Measurements from ENCODE around the gene ASIC4. TPM values are rescaled to one million over a fixed set of nuclear protein-coding genes. Genes with fewer than 3 reads are reported as not detected.

ASIC4 gene
- total and polyA plus RNA-seq, 9 of the 15 experiments (the other 6 are each of a cell fraction or from before 2014, with no cell fraction given) = 0.07 to 19.2 (median 4.8) TPM

- ChIA-PET CTCF (ENCODE audit: low intra/inter-chr PET ratio) (interaction anchor here (0.7 to 3.2 kb wide), 2 partner anchors 56 to 129 kb away, joined by 3 to 25 read pairs; no protein-coding TSS in a partner anchor), POLR2A (interaction anchor here (0.7 kb wide), 1 partner anchor 32 kb away, joined by 4 read pairs; no protein-coding TSS in a partner anchor)
- no TSS peak for BruUV-seq (replicated peaks)
- Histone ChIP-seq H3K4me3 (no peak overlapping the region), H3K27ac (ENCODE audit: extremely low read depth, low read depth, low read length) (no peak overlapping the region), H3K36me3 (ENCODE audit: control insufficient read depth, insufficient read depth, low read length) (peaks cover 47% of the 10 kb centered on the region; the same call in 2 of the 3 replicates), H3K4me2 (ENCODE audit: insufficient read depth, low read length) (no peak overlapping the region), H4K20me1 (replicated peaks; ENCODE audit: control insufficient read depth, insufficient read depth, low read length) (0 out of 2 replicates have a peak, but pooled peaks cover 3% of the 10 kb centered on the region), H3K4me1 (replicated peaks in 1 of 2; ENCODE audit: control insufficient read depth in 2 of 2, insufficient read depth in 2 of 2, low read length in 2 of 2) (peaks cover 33 to 52% of the 10 kb centered on the region in 2 experiments), H3K9ac (ENCODE audit: insufficient read depth in 1 of 2, low read depth in 2 of 2, low read length in 2 of 2) (peak overlapping the region in 1 of 2 experiments; percentile 45; a peak in 1 of 4 replicates), H3K79me2 (ENCODE audit: control insufficient read depth, insufficient read depth, low read length) (peaks cover 59% of the 10 kb centered on the region), H3K27me3 (ENCODE audit: control insufficient read depth in 2 of 2, insufficient read depth in 2 of 2, low read length in 2 of 2) (no peaks in the 10 kb centered on the region), H3K9me3 (replicated peaks; ENCODE audit: control insufficient read depth, insufficient read depth, low read depth, low read length) (no peaks in the 10 kb centered on the region), H3K9me1 (ENCODE audit: control insufficient read depth, insufficient read depth, low read length) (no peaks in the 10 kb centered on the region), H2AFZ (ENCODE audit: low read depth, low read length) (no peak overlapping the region)
- no peak for DNase-seq (ENCODE audit: extremely low read depth in 1 of 4, low spot score in 3 of 4)
- TF ChIP-seq POLR2G (IDR thresholded peaks at IDR 0.05; ENCODE audit: low read depth, low read length) (0 out of 2 replicates have a peak, but pooled peaks have one; percentile 21), CBX1 (IDR thresholded peaks at IDR 0.05; ENCODE audit: low read depth) (no peak), U2AF1 (optimal IDR thresholded peaks at IDR 0.05; ENCODE audit: low read depth, low read length) (no peak)
- no peak for FAIRE-seq
- intact Hi-C loops (cut with micrococcal nuclease) (loop anchor here (2.0 kb wide), 1 partner anchor 37 kb away; no protein-coding TSS in a partner anchor), in situ Hi-C loops (cut with MboI) (loop anchor here (5.0 kb wide), 1 partner anchor 125 kb away; no protein-coding TSS in a partner anchor)
- no peak for ATAC-seq
- WGBS (ENCODE audit: insufficient coverage, low coverage, missing lambda C conversion rate) = 88% methylated on average over 12 of the region's 20 CpGs
Measured at GRCh38 chr2:219531639-219532377, 17.5 kb downstream of the ASIC4 start.

DNA sequence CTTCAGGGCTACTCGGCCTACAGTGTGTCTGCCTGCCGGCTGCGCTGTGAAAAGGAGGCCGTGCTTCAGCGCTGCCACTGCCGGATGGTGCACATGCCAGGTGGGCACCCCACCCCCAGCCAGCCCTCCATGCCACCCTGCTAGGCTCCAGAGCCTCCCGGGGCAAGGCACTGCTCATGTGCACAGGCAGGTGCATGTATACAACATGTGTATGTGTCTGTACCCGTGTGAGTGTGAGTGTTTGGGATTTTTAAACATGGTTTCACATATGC lies 18.0 kb downstream of the ASIC4 start:
- no TSS peak for BruUV-seq (replicated peaks)
- Histone ChIP-seq H3K27ac (ENCODE audit: extremely low read depth, low read depth, low read length) (no peak overlapping the region), H4K20me1 (replicated peaks; ENCODE audit: control insufficient read depth, insufficient read depth, low read length) (0 out of 2 replicates have a peak, but pooled peaks cover 3% of the 10 kb centered on the region), H3K4me2 (ENCODE audit: insufficient read depth, low read length) (no peak overlapping the region), H3K9me3 (replicated peaks; ENCODE audit: control insufficient read depth, insufficient read depth, low read depth, low read length) (no peaks in the 10 kb centered on the region), H3K9ac (ENCODE audit: insufficient read depth in 1 of 2, low read depth in 2 of 2, low read length in 2 of 2) (no peak overlapping the region), H3K79me2 (ENCODE audit: control insufficient read depth, insufficient read depth, low read length) (peaks cover 54% of the 10 kb centered on the region), H3K4me3 (no peak overlapping the region), H3K27me3 (ENCODE audit: control insufficient read depth in 2 of 2, insufficient read depth in 2 of 2, low read length in 2 of 2) (no peaks in the 10 kb centered on the region), H3K9me1 (ENCODE audit: control insufficient read depth, insufficient read depth, low read length) (no peaks in the 10 kb centered on the region), H3K36me3 (ENCODE audit: control insufficient read depth, insufficient read depth, low read length) (peaks cover 43% of the 10 kb centered on the region; the same call in 2 of the 3 replicates), H2AFZ (ENCODE audit: low read depth, low read length) (no peak overlapping the region), H3K4me1 (replicated peaks in 1 of 2; ENCODE audit: control insufficient read depth in 2 of 2, insufficient read depth in 2 of 2, low read length in 2 of 2) (peaks cover 28 to 52% of the 10 kb centered on the region in 2 experiments)
- intact Hi-C loops (cut with micrococcal nuclease) = no loop called here
- ChIA-PET POLR2A (interaction anchor here (0.7 kb wide), 1 partner anchor 33 kb away, joined by 4 read pairs; no protein-coding TSS in a partner anchor), CTCF (ENCODE audit: low intra/inter-chr PET ratio) (no interaction called here)
- FAIRE-seq (no peak), DNase-seq (ENCODE audit: extremely low read depth in 1 of 4, low spot score in 3 of 4) (no peak), ATAC-seq (no peak)
- in situ Hi-C loops (cut with MboI) = loop anchor here (5.0 kb wide), 1 partner anchor 125 kb away; no protein-coding TSS in a partner anchor
- 72% methylated on average over 6 of the region's 8 CpGs for WGBS (ENCODE audit: insufficient coverage, low coverage, missing lambda C conversion rate)
- TF ChIP-seq ZNF398 (CRISPR knock-in tag; IDR thresholded peaks at IDR 0.05) (no peak), ZNF23 (CRISPR knock-in tag; IDR thresholded peaks at IDR 0.05) (no peak), ELF1 (tag; IDR thresholded peaks at IDR 0.05) (no peak), POLR2G (IDR thresholded peaks at IDR 0.05; ENCODE audit: low read depth, low read length) (no peak), ERF (CRISPR knock-in tag; IDR thresholded peaks at IDR 0.05) (no peak), ZNF174 (CRISPR knock-in tag; IDR thresholded peaks at IDR 0.05) (no peak), FOS (IDR thresholded peaks at IDR 0.05; ENCODE audit: extremely low read depth, insufficient read length) (no peak), PHB2 (IDR thresholded peaks at IDR 0.05; ENCODE audit: low read depth) (no peak), WHSC1 (IDR thresholded peaks at IDR 0.05; ENCODE audit: low read length) (no peak), ZNF766 (CRISPR knock-in tag; conservative IDR thresholded peaks at IDR 0.05) (no peak), PTBP1 (IDR thresholded peaks at IDR 0.05; ENCODE audit: low read depth, low read length) (no peak)

Measured in K562 (cell line).